IMR-90 (cell line): ENCODE measurements around the gene CCDC146. TPM values are rescaled to one million over a fixed set of nuclear protein-coding genes. Genes with fewer than 3 reads are reported as not detected.

Experiments used
- ATAC-seq: fragments of 200-7000 bp; cut with Tn5 transposase; 2 replicates; pipeline ENCODE4 v1.9.1; 2020; ENCODE audit warnings: low read depth, mild to moderate bottlenecking, moderate library complexity
- BruUV-seq: library from RNA; stranded (reverse); fragments of 400-500 nt; replicated peaks from 2 replicates; lab custom pipeline; 2021; lab: Mats Ljungman, UMichigan
- CTCF ChIA-PET: fragments of 300-600 bp; formaldehyde crosslinking; extraction: SDS; loops from one replicate; lab custom pipeline; 2021; ENCODE audit warnings: antibody characterized with exemption; lab: Yijun Ruan, JAX
- POLR2A ChIA-PET: fragments of 300-600 bp; sonication (Branson Sonifier 250); formaldehyde crosslinking; loops from one replicate; lab custom pipeline; 2022; ENCODE audit warnings: antibody characterized with exemption; ENCODE audit not compliant: unreplicated experiment; lab: Charles Lee
- DNase-seq: peaks from one replicate; pipeline ENCODE4 v3.0.0; 2013
- H2AFZ ChIP-seq: replicated peaks from 2 replicates; pipeline ENCODE3; 2013; ENCODE audit warnings: low read length, mild to moderate bottlenecking; ENCODE audit not compliant: poor library complexity
- H2AK5ac ChIP-seq: 2 replicates; pipeline ENCODE4 v1.6.1; 2013; ENCODE audit warnings: low read depth, low read length, inconsistent platforms
- H2AK9ac ChIP-seq: replicated peaks from 2 replicates; pipeline ENCODE3; 2013; ENCODE audit warnings: mild to moderate bottlenecking, low read depth, low read length, moderate library complexity; ENCODE audit not compliant: poor library complexity
- H2BK120ac ChIP-seq: 2 replicates; pipeline ENCODE4 v1.6.1; 2013; ENCODE audit warnings: low read depth, low read length, inconsistent platforms
- H2BK15ac ChIP-seq: 3 replicates; pipeline ENCODE4 v1.6.1; 2013; ENCODE audit warnings: low read depth, low read length, inconsistent platforms
- H2BK20ac ChIP-seq: 2 replicates; pipeline ENCODE4 v1.6.1; 2013; ENCODE audit warnings: low read depth, mild to moderate bottlenecking, inconsistent platforms, low read length, moderate library complexity
- H2BK5ac ChIP-seq: 2 replicates; pipeline ENCODE4 v1.6.1; 2013; ENCODE audit warnings: mild to moderate bottlenecking, low read depth, low read length, inconsistent platforms; ENCODE audit not compliant: poor library complexity, severe bottlenecking
- H3K14ac ChIP-seq: replicated peaks from 2 replicates; pipeline ENCODE4 v1.6.1; 2013; ENCODE audit warnings: low read depth, low read length, inconsistent platforms
- H3K18ac ChIP-seq: 2 replicates; pipeline ENCODE4 v1.6.1; 2013; ENCODE audit warnings: low read depth, low read length, control low read depth
- H3K23ac ChIP-seq: 2 replicates; pipeline ENCODE4 v1.6.1; 2013; ENCODE audit warnings: low read depth, low read length, inconsistent platforms
- H3K27ac ChIP-seq: 2 replicates; pipeline ENCODE4 v1.5.1; 2013; ENCODE audit warnings: mild to moderate bottlenecking, control low read depth, low read length; ENCODE audit not compliant: insufficient read depth
- H3K27me3 ChIP-seq: 2 replicates; pipeline ENCODE4 v1.6.1; 2013; ENCODE audit warnings: low read length; ENCODE audit not compliant: control insufficient read depth, insufficient read depth
- H3K36me3 ChIP-seq: 2 replicates; pipeline ENCODE4 v1.6.1; 2013; ENCODE audit warnings: low read length, mixed read lengths; ENCODE audit not compliant: control insufficient read depth, insufficient read depth
- H3K4ac ChIP-seq: 2 replicates; pipeline ENCODE4 v1.6.1; 2013; ENCODE audit warnings: low read depth, low read length, inconsistent platforms
- H3K4me1 ChIP-seq: 2 replicates; pipeline ENCODE4 v1.6.1; 2013; ENCODE audit warnings: low read length, mixed read lengths; ENCODE audit not compliant: control insufficient read depth, insufficient read depth
- H3K4me2 ChIP-seq: 2 replicates; pipeline ENCODE4 v1.6.1; 2013; ENCODE audit warnings: low read depth, mild to moderate bottlenecking, control low read depth, low read length, moderate library complexity
- H3K4me3 ChIP-seq: 2 replicates; pipeline ENCODE4 v1.5.1; 2013; ENCODE audit warnings: low read depth, mild to moderate bottlenecking, control low read depth, low read length, moderate library complexity; ENCODE audit not compliant: insufficient read depth
- H3K56ac ChIP-seq: 2 replicates; pipeline ENCODE4 v1.6.1; 2013; ENCODE audit warnings: low read length, inconsistent platforms; ENCODE audit not compliant: insufficient read depth; ENCODE audit errors: extremely low read depth
- H3K79me1 ChIP-seq, 2 experiments: 2 replicates each; pipeline ENCODE4 v1.6.1; 2013; ENCODE audit warnings: low read length in 2 of 2, inconsistent platforms in 1 of 2, low read depth in 1 of 2
- H3K9ac ChIP-seq: 2 replicates; pipeline ENCODE4 v1.6.1; 2013; ENCODE audit warnings: low read depth, low read length, control low read depth
- H3K9me1 ChIP-seq: 2 replicates; pipeline ENCODE4 v1.6.1; 2013; ENCODE audit warnings: low read length, inconsistent platforms; ENCODE audit not compliant: insufficient read depth
- H3K9me3 ChIP-seq: 2 replicates; pipeline ENCODE4 v1.6.1; 2013; ENCODE audit warnings: low read length; ENCODE audit not compliant: control insufficient read depth, insufficient read depth
- H4K20me1 ChIP-seq: 2 replicates; pipeline ENCODE4 v1.6.1; 2013; ENCODE audit warnings: low read length, inconsistent platforms; ENCODE audit not compliant: insufficient read depth
- H4K5ac ChIP-seq: 2 replicates; pipeline ENCODE4 v1.6.1; 2013; ENCODE audit warnings: mild to moderate bottlenecking, low read depth, low read length, control low read depth
- H4K8ac ChIP-seq, 2 experiments: 2 replicates each; pipeline ENCODE4 v1.6.1; 2013; ENCODE audit warnings: low read depth in 2 of 2, low read length in 2 of 2, control low read depth in 1 of 2, inconsistent platforms in 1 of 2
- H4K91ac ChIP-seq: 2 replicates; pipeline ENCODE4 v1.6.1; 2013; ENCODE audit warnings: low read depth, low read length, inconsistent platforms; ENCODE audit not compliant: insufficient read depth
- BHLHE40 ChIP-seq: fragments of 150-350 bp; IDR thresholded peaks from 2 replicates; pipeline ENCODE4 v1.6.1; 2016; ENCODE audit warnings: mild to moderate bottlenecking, low read depth, low read length
- CEBPB ChIP-seq: IDR thresholded peaks from 2 replicates; pipeline ENCODE4 v1.6.1; 2012; ENCODE audit warnings: low read depth, low read length, improper control_type of control experiment
- CHD1 ChIP-seq: IDR thresholded peaks from 2 replicates; pipeline ENCODE4 v1.6.1; 2012; ENCODE audit warnings: low read depth, low read length, improper control_type of control experiment
- FOS ChIP-seq: fragments of 150-350 bp; IDR thresholded peaks from 2 replicates; pipeline ENCODE4 v1.6.1; 2016; ENCODE audit warnings: low read depth, low read length
- MAFK ChIP-seq: IDR thresholded peaks from 2 replicates; pipeline ENCODE4 v1.6.1; 2012; ENCODE audit warnings: low read depth, low read length, improper control_type of control experiment
- MXI1 ChIP-seq: IDR thresholded peaks from 2 replicates; pipeline ENCODE4 v1.6.1; 2012; ENCODE audit warnings: low read depth, mild to moderate bottlenecking, low read length, moderate library complexity, borderline replicate concordance
- NFE2L2 ChIP-seq: fragments of 150-350 bp; IDR thresholded peaks from 2 replicates; pipeline ENCODE4 v1.6.1; 2016; ENCODE audit warnings: low read depth, mild to moderate bottlenecking, low read length
- RAD21 ChIP-seq: IDR thresholded peaks from 2 replicates; pipeline ENCODE4 v1.6.1; 2012; ENCODE audit warnings: low read length, improper control_type of control experiment
- RCOR1 ChIP-seq: IDR thresholded peaks from 2 replicates; pipeline ENCODE4 v1.6.1; 2012; ENCODE audit warnings: mild to moderate bottlenecking, low read length, improper control_type of control experiment; ENCODE audit not compliant: insufficient replicate concordance
- RFX5 ChIP-seq: IDR thresholded peaks from 2 replicates; pipeline ENCODE4 v1.8.0; 2012; ENCODE audit warnings: low read depth, mild to moderate bottlenecking, low read length, moderate library complexity
- SMC3 ChIP-seq: fragments of 150-350 bp; IDR thresholded peaks from 2 replicates; pipeline ENCODE4 v1.6.1; 2016; ENCODE audit warnings: low read depth, mild to moderate bottlenecking, antibody characterized with exemption, low read length, moderate library complexity
- WGBS, 2 experiments: methylation state at CpG; one replicate each; pipeline versions ENCODE4 v1.1.5 to v1.1.7; 2013; ENCODE audit warnings: missing lambda C conversion rate in 2 of 2; ENCODE audit not compliant: insufficient read length in 1 of 2; ENCODE audit errors: extremely low coverage in 2 of 2; 5-methylcytosine and 5-hydroxymethylcytosine counted together
- dilution Hi-C: fragments of 300-500 bp; cut with HindIII; formaldehyde crosslinking; loops from one replicate; pipeline ENCODE4 v1.14.3; 2018; ENCODE audit warnings: low sequenced_read_pairs; ENCODE audit not compliant: unreplicated experiment
- in situ Hi-C: fragments of 300-500 bp; cut with MboI; formaldehyde crosslinking; loops from 3 replicates; pipeline ENCODE4 v1.14.3; 2019; ENCODE audit warnings: low sequenced_read_pairs, inconsistent platforms, mixed read lengths
- intact Hi-C: fragments of 100-400 bp; cut with micrococcal nuclease; formaldehyde crosslinking; loops from 2 replicates; pipeline ENCODE4 v1.10.0; 2022
- polyA plus RNA-seq, 3 experiments: library from polyadenylated mRNA; depleted of rRNA; stranded (reverse); fragments of >200 nt; gene quantifications; 2 replicates each; pipeline ENCODE4 v1.2.3, GENCODE V29; 2012; ENCODE audit warnings: low replicate concordance in 1 of 3
- total RNA-seq: library from RNA; depleted of rRNA; stranded (reverse); fragments of >200 nt; gene quantifications from 2 replicates; pipeline ENCODE4 v1.2.3, GENCODE V29; 2012
- TF ChIP-seq, protein P1 (sequence below): fragments of 150-350 bp; IDR thresholded peaks from 2 replicates; pipeline ENCODE4 v1.6.1; 2016; ENCODE audit warnings: low read depth, mild to moderate bottlenecking, low read length, moderate library complexity, borderline replicate concordance
- TF ChIP-seq, protein P2 (sequence below): conservative IDR thresholded peaks from 2 replicates; pipeline ENCODE4 v1.5.1; 2012; ENCODE audit warnings: mild to moderate bottlenecking, low read depth, low read length, improper control_type of control experiment
- TF ChIP-seq, protein P3 (sequence below): fragments of 150-350 bp; IDR thresholded peaks from 2 replicates; pipeline ENCODE4 v1.6.1; 2017; ENCODE audit warnings: mild to moderate bottlenecking, antibody characterized with exemption, low read length, low read depth

Gene CCDC146
- total and polyA plus RNA-seq, 2 of the 4 experiments (the other 2 are of a cell fraction): 0.54 to 1.7 TPM

DNA sequence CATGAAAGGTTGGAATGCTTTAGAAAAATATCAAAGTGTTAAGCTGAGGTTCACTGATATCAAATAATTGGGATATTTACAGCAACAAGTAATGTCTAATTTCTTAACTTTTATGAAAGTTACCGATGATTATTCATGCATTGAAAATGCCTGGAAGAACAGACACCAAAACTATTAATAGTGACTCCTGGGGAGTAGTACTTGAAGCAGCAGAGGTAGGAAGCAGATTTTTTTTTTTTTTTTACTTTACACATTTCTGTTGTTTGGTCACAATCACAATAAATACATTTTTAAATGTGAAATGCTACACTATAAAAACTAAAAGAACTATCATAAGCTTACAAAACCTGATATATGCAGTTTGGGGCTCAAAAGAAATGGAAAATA, 147.7 kb downstream of the CCDC146 start:
- ChIA-PET POLR2A (interaction anchor here (0.5 kb wide), 1 partner anchor 410 kb away, joined by 5 read pairs; no protein-coding TSS in a partner anchor), CTCF (interaction anchor here (0.7 to 1.2 kb wide), 3 partner anchors 12 to 284 kb away, joined by 3 to 4 read pairs (median 3); no protein-coding TSS in a partner anchor)
- Histone ChIP-seq H2BK20ac (peak overlapping the region; percentile 6; the same call in 1 of the 2 replicates), H2AK5ac (no peak overlapping the region), H2AK9ac (no peak overlapping the region), H4K5ac (peak overlapping the region; percentile 3; the same call in 1 of the 2 replicates), H3K9ac (no peak overlapping the region), H3K4ac (peak overlapping the region; percentile 21; the same call in 1 of the 2 replicates), H3K9me3 (no peaks in the 10 kb centered on the region), H3K27me3 (no peaks in the 10 kb centered on the region), H3K23ac (no peak overlapping the region; the same call in 1 of the 2 replicates), H3K27ac (peak overlapping the region; percentile 31; the same call in 1 of the 2 replicates), H3K18ac (peak overlapping the region; percentile 2; the same call in 1 of the 2 replicates), H2BK120ac (peak overlapping the region; percentile 66; the same call in 1 of the 2 replicates), H3K79me1 (no peaks in the 10 kb centered on the region), H3K36me3 (no peaks in the 10 kb centered on the region), H3K14ac (peak overlapping the region; percentile 5), H3K56ac (no peak overlapping the region), H3K4me3 (no peak overlapping the region), H3K9me1 (no peaks in the 10 kb centered on the region), H4K8ac (peak overlapping the region in 1 of 2 experiments; percentile 14; a peak in 1 of 4 replicates), H2BK15ac (0 out of 3 replicates have a peak overlapping the region, but pooled peaks have one; percentile 12), H2BK5ac (peak overlapping the region; percentile 83), H4K20me1 (no peaks in the 10 kb centered on the region), H3K4me2 (0 out of 2 replicates have a peak overlapping the region, but pooled peaks have one; percentile 2), H2AFZ (no peak overlapping the region), H4K91ac (peak overlapping the region; percentile 19; the same call in 1 of the 2 replicates), H3K4me1 (peaks cover 21% of the 10 kb centered on the region)
- no TSS peak for BruUV-seq
- ATAC-seq (no peak), DNase-seq (no peak)
- no peak for TF ChIP-seq CEBPB
- TF ChIP-seq MAFK: no peak
- TF ChIP-seq FOS: no peak
- TF ChIP-seq RFX5: no peak
- no peak for TF ChIP-seq RAD21
- TF ChIP-seq, protein P1, sequence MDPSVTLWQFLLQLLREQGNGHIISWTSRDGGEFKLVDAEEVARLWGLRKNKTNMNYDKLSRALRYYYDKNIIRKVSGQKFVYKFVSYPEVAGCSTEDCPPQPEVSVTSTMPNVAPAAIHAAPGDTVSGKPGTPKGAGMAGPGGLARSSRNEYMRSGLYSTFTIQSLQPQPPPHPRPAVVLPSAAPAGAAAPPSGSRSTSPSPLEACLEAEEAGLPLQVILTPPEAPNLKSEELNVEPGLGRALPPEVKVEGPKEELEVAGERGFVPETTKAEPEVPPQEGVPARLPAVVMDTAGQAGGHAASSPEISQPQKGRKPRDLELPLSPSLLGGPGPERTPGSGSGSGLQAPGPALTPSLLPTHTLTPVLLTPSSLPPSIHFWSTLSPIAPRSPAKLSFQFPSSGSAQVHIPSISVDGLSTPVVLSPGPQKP: no peak
- TF ChIP-seq NFE2L2: no peak
- TF ChIP-seq BHLHE40: no peak
- no peak for TF ChIP-seq RCOR1
- TF ChIP-seq, protein P2, sequence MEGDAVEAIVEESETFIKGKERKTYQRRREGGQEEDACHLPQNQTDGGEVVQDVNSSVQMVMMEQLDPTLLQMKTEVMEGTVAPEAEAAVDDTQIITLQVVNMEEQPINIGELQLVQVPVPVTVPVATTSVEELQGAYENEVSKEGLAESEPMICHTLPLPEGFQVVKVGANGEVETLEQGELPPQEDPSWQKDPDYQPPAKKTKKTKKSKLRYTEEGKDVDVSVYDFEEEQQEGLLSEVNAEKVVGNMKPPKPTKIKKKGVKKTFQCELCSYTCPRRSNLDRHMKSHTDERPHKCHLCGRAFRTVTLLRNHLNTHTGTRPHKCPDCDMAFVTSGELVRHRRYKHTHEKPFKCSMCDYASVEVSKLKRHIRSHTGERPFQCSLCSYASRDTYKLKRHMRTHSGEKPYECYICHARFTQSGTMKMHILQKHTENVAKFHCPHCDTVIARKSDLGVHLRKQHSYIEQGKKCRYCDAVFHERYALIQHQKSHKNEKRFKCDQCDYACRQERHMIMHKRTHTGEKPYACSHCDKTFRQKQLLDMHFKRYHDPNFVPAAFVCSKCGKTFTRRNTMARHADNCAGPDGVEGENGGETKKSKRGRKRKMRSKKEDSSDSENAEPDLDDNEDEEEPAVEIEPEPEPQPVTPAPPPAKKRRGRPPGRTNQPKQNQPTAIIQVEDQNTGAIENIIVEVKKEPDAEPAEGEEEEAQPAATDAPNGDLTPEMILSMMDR: no peak
- TF ChIP-seq SMC3: no peak
- TF ChIP-seq, protein P3, sequence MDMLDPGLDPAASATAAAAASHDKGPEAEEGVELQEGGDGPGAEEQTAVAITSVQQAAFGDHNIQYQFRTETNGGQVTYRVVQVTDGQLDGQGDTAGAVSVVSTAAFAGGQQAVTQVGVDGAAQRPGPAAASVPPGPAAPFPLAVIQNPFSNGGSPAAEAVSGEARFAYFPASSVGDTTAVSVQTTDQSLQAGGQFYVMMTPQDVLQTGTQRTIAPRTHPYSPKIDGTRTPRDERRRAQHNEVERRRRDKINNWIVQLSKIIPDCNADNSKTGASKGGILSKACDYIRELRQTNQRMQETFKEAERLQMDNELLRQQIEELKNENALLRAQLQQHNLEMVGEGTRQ: no peak
- no peak for TF ChIP-seq MXI1
- TF ChIP-seq CHD1: no peak
- WGBS, 2 experiments: no CpG with 5 or more reads among the region's 1 CpG
- in situ Hi-C loops: no loop called here
- dilution Hi-C loops: no loop called here
- intact Hi-C loops: no loop called here
